ENCODE measurements around the gene APOF. TPM values are rescaled to one million over a fixed set of nuclear protein-coding genes. Genes with fewer than 3 reads are reported as not detected.

APOF gene
- total and polyA plus RNA-seq, 2 of the 8 experiments (the other 6 are each of a cell fraction or from before 2014, with no cell fraction given) = not detected

GRCh38 chr12:56326533-56326932 is 36.1 kb downstream of the APOF start:
- Histone ChIP-seq H4K8ac (ENCODE audit: extremely low read depth, insufficient read depth, low read length) (no peak overlapping the region), H3K9me3 (ENCODE audit: insufficient read depth in 2 of 2, low read depth in 1 of 2, low read length in 1 of 2) (no peaks in the 10 kb centered on the region), H3K18ac (ENCODE audit: extremely low read depth, low read length) (no peak overlapping the region), H3K27me3 (replicated peaks in 1 of 4; ENCODE audit: control insufficient read depth in 3 of 4, extremely low read depth in 1 of 4, insufficient read depth in 3 of 4, low read length in 3 of 4) (no peaks in the 10 kb centered on the region), H4K20me1 (replicated peaks in 1 of 2; ENCODE audit: control insufficient read depth in 1 of 2, insufficient read depth in 2 of 2, low read length in 2 of 2) (no peaks in the 10 kb centered on the region), H3K23me2 (ENCODE audit: low read depth, low read length) (no peaks in the 10 kb centered on the region), H4K5ac (ENCODE audit: insufficient read length, low read depth, low read length) (no peak overlapping the region), H2BK5ac (ENCODE audit: low read depth, low read length) (no peak overlapping the region; the same call in 1 of the 2 replicates), H2AK5ac (ENCODE audit: low read depth, low read length) (no peak overlapping the region), H2AFZ (ENCODE audit: low read length) (no peak overlapping the region), H3K9ac (replicated peaks in 1 of 4; ENCODE audit: extremely low read depth in 1 of 4, low read depth in 3 of 4, low read length in 3 of 4) (no peak overlapping the region), H3K4ac (replicated peaks; ENCODE audit: insufficient read length, low read depth, low read length) (no peak overlapping the region), H2BK12ac (ENCODE audit: low read depth, low read length) (no peak overlapping the region), H3K4me2 (ENCODE audit: insufficient read depth in 1 of 2, low read depth in 2 of 2, low read length in 2 of 2) (no peak overlapping the region), H2BK20ac (ENCODE audit: low read length) (no peak overlapping the region), H3K79me2 (ENCODE audit: control insufficient read depth in 1 of 2, insufficient read depth in 2 of 2, low read length in 2 of 2) (no peaks in the 10 kb centered on the region), H3K56ac (replicated peaks; ENCODE audit: insufficient read length, low read depth, low read length) (no peak overlapping the region), H3K27ac (ENCODE audit: low read depth, low read length) (no peak overlapping the region), H3K14ac (ENCODE audit: insufficient read length) (no peak overlapping the region), H4K91ac (replicated peaks; ENCODE audit: insufficient read length, low read length) (no peak overlapping the region), H3K23ac (ENCODE audit: insufficient read length) (no peak overlapping the region), H2BK15ac (ENCODE audit: low read length) (no peak overlapping the region), H3K79me1 (ENCODE audit: low read depth, low read length) (no peaks in the 10 kb centered on the region), H2BK120ac (replicated peaks; ENCODE audit: low read depth, low read length) (no peak overlapping the region), H3K36me3 (ENCODE audit: control insufficient read depth in 2 of 4, insufficient read depth in 4 of 4, low read length in 3 of 4) (peaks cover 2 to 15% (median 7%) of the 10 kb centered on the region in 4 experiments; a peak in 6 of 8 replicates), H3K4me3 (ENCODE audit: extremely low read depth in 1 of 4, insufficient read depth in 2 of 4, low read depth in 3 of 4, low read length in 4 of 4) (no peak overlapping the region), H3K4me1 (replicated peaks in 1 of 4; ENCODE audit: control insufficient read depth in 3 of 4, insufficient read depth in 4 of 4, low read length in 3 of 4) (no peaks in the 10 kb centered on the region; a peak in 1 of 7 replicates)
- FAIRE-seq (no peak), DNase-seq (ENCODE audit: low read depth in 1 of 2, low spot score in 2 of 2) (no peak)
- ChIA-PET CTCF (ENCODE audit: partially characterized antibody) (interaction anchor here (0.5 to 2.3 kb wide), 6 partner anchors 10 to 233 kb away, joined by 3 to 9 read pairs (median 4); partner anchors contain the start of gene CNPY2), POLR2A (ENCODE audit: partially characterized antibody) (interaction anchor here (1.2 to 1.6 kb wide), 3 partner anchors 10 to 20 kb away, joined by 3 to 9 read pairs (median 6); partner anchors contain the start of genes CNPY2 and IL23A)
- no peak for TF ChIP-seq CHD2 (IDR thresholded peaks at IDR 0.05; ENCODE audit: low read length)
- TF ChIP-seq EGR1 (IDR thresholded peaks at IDR 0.05; ENCODE audit: borderline replicate concordance, low read depth, low read length) = no peak
- no peak for TF ChIP-seq SIRT6 (IDR thresholded peaks at IDR 0.05; ENCODE audit: low read length)
- TF ChIP-seq ZNF274 (IDR thresholded peaks at IDR 0.05; ENCODE audit: borderline replicate concordance, extremely low read depth, low read length) = no peak
- no peak for TF ChIP-seq GABPA (IDR thresholded peaks at IDR 0.05; ENCODE audit: borderline replicate concordance, insufficient read depth, low read length)
- TF ChIP-seq NRF1 (IDR thresholded peaks at IDR 0.05; ENCODE audit: low read depth, low read length) = no peak
- TF ChIP-seq BRCA1 (IDR thresholded peaks at IDR 0.05; ENCODE audit: low read depth, low read length) = no peak
- no peak for TF ChIP-seq SUZ12 (IDR thresholded peaks at IDR 0.05; ENCODE audit: low read length)
- TF ChIP-seq CBX8 (IDR thresholded peaks at IDR 0.05; ENCODE audit: borderline replicate concordance, low read depth, low read length) = no peak
- no peak for TF ChIP-seq BACH1 (IDR thresholded peaks at IDR 0.05; ENCODE audit: low read length)
- no peak for TF ChIP-seq CREB1 (IDR thresholded peaks at IDR 0.05)
- no peak for TF ChIP-seq BCL11A (IDR thresholded peaks at IDR 0.05; ENCODE audit: low read depth in 2 of 2, low read length in 2 of 2)
- no peak for TF ChIP-seq KDM5A (IDR thresholded peaks at IDR 0.05; ENCODE audit: low read length)
- whole genome bisulfite sequencing, 2 experiments (ENCODE audit: extremely low coverage in 1 of 2, insufficient coverage in 1 of 2, insufficient read length in 1 of 2, insufficient replicate concordance in 2 of 2, low coverage in 1 of 2, low lambda C conversion rate in 2 of 2, missing lambda C conversion rate in 1 of 2) = 95% methylated on average over 6 of the region's 6 CpGs; no CpG with 5 or more reads in 1 of the 2 experiments
